ENCODE data around the gene OR10H2. TPM values are rescaled to one million over a fixed set of nuclear protein-coding genes. Genes with fewer than 3 reads are reported as not detected.

Gene OR10H2
- total and polyA plus RNA-seq, 2 of the 8 experiments (the other 6 are each of a cell fraction or from before 2014, with no cell fraction given): not detected

DNA sequence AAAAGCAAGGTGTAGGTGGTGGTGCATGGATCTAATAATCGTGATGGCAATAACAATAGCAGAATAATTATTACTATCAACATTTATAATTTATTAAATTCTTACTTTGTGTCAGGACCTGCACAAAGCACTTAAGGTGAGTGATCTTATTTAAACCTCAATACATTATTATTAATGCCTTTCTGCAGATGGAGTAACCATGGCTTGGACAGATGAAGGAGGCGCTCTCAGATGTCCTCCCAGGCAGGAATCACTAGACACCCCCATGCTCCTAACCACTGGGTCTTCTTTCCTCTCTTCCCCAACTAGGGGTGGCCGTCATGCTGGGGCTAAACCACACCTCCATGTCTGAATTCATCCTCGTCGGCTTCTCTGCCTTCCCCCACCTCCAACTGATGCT is at the start of gene OR10H2 (continued):
- TF ChIP-seq EZH2 (IDR thresholded peaks at IDR 0.05; ENCODE audit: low read depth, low read length, severe bottlenecking): no peak

Measured in H1 (cell line).